Measurements from ENCODE around the gene CXorf38.

GRCh38 chrX:40622479-40623138 lies 24.8 kb downstream of the CXorf38 start:
- TF ChIP-seq CTCF (conservative IDR thresholded peaks at IDR 0.05; ENCODE audit: low read depth, low read length) (no peak), EZH2 (IDR thresholded peaks at IDR 0.05; ENCODE audit: low read length, unreplicated experiment) (no peak), EZH2phosphoT487 (IDR thresholded peaks at IDR 0.05; ENCODE audit: borderline replicate concordance, low read length) (no peak)

Data from PC-3 (cell line).